Renal cortical epithelial cell (primary cell): ENCODE data around the gene TEDC1. TPM values are rescaled to one million over a fixed set of nuclear protein-coding genes. Genes with fewer than 3 reads are reported as not detected.

Experiments used
- DNase-seq: peaks from one replicate; pipeline ENCODE4 v3.0.0-alpha.2; 2011; ENCODE audit warnings: low read depth
- total RNA-seq: library from RNA; depleted of rRNA; stranded (reverse); fragments of >200 nt; gene quantifications from 2 replicates; pipeline ENCODE4 v1.2.3, GENCODE V29; 2014

The TEDC1 gene
- total RNA-seq, 1 donor from 2014 or later: 7.2 TPM

- peak; percentile 86 for DNase-seq
These were observed 17.2 kb upstream of the TEDC1 start for GRCh38 chr14:105473677-105474482.

GRCh38 chr14:105474483-105475268 lies 16.4 kb upstream of the TEDC1 start, which contains the start of gene CRIP2:
CRIP2 (plus strand) TSS chr14:105474821; CDS start chr14:105474863, 42 bp downstream.
- no peak for DNase-seq

GRCh38 chr14:105475269-105476096 lies 15.6 kb upstream of the TEDC1 start:
- peak; percentile 53 for DNase-seq

GRCh38 chr14:105476097-105476830 lies 14.8 kb upstream of the TEDC1 start:
- DNase-seq: peak; percentile 63

- no peak for DNase-seq
These were observed 14.0 kb upstream of the TEDC1 start for GRCh38 chr14:105476831-105477659.

- no peak for DNase-seq
These were observed 13.2 kb upstream of the TEDC1 start for GRCh38 chr14:105477660-105478397.

GRCh38 chr14:105478398-105479251 lies 12.4 kb upstream of the TEDC1 start:
- DNase-seq: no peak

GRCh38 chr14:105479431-105480158 lies 11.5 kb upstream of the TEDC1 start:
- no peak for DNase-seq

- DNase-seq: no peak
These were observed 10.8 kb upstream of the TEDC1 start for GRCh38 chr14:105480199-105480746.

- peak; percentile 79 for DNase-seq
These were observed 9.9 kb upstream of the TEDC1 start for GRCh38 chr14:105480807-105481801.

GRCh38 chr14:105481886-105482457 lies 9.1 kb upstream of the TEDC1 start:
- peak; percentile 96 for DNase-seq

GRCh38 chr14:105482486-105483110 lies 8.4 kb upstream of the TEDC1 start:
- DNase-seq: no peak

GRCh38 chr14:105483300-105484068 lies 7.6 kb upstream of the TEDC1 start:
- DNase-seq: no peak

GRCh38 chr14:105484069-105484996 lies 6.7 kb upstream of the TEDC1 start:
- no peak for DNase-seq
